IPS-NIHi7 (cell line): ENCODE measurements around the gene DNAJB2.
"Not testable (repeated sequence)": the region's sequence is repeated elsewhere in the genome, so short reads cannot be mapped to it uniquely, and the experiment has no call there.

Experiments used
- DNase-seq: peaks from one replicate; pipeline ENCODE4 v3.0.0; 2012; ENCODE audit warnings: mixed read lengths; ENCODE audit errors: extremely low spot score

Gene DNAJB2

DNA sequence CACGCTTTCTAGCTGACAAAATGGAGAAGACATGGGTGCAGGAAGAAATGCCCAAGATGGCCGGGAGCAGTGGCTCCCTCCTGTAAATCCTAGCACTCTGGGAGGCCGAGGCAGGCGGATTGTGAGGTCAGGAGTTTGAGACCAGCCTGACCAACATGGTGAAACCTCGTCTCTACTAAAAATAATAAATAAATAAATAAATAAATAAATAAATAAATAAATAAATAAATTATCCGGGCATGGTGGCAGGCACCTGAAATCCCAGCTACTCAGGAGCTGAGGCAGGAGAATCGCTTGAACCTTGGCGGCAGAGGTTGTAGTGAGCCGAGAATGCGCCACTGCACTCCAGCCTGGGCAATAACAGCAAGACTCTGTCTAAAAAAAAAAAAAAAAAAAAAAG, 20.2 kb upstream of the DNAJB2 start:
- not testable (repeated sequence) for DNase-seq

- DNase-seq = no peak
Measured at GRCh38 chr2:219261024-219261855, 17.9 kb upstream of the DNAJB2 start.

GRCh38 chr2:219266232-219266631, 12.9 kb upstream of the DNAJB2 start:
- DNase-seq = no peak

- no peak for DNase-seq
Measured at GRCh38 chr2:219266886-219267285, 12.3 kb upstream of the DNAJB2 start.

GRCh38 chr2:219268294-219268693, 10.9 kb upstream of the DNAJB2 start:
- DNase-seq = no peak

DNA sequence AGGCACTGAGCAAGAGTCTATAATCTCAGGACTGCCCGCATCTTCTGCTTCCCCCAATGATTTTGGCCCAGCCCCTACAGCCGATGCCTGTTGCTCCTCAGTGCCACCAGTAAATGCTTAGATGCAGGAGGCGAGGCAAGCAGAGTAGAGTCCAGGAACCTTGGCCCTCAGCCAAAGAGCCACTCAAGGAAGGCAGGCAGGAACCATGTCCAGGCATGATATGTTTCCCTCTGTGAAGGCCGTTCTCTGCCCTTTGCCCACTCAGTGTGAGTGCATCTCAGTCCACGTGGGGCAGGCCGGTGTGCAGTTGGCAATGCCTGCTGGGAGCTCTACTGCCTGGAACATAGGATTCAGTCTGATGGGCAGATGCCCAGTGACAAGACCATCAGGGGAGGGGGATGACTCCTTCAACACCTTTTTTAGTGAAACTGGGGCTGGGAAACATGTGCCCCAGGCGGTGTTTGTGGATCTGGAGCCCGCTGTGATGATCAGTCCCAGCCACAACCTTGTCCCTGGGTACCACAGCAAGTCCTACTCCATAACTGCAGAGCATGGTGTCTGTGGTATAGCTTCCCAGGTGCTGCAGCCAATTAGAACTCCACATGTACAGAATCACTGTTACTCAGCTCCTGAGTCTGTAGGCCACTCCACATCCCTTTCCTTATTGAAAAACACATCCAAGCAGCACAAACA, 9.7 kb upstream of the DNAJB2 start:
- no peak for DNase-seq

- DNase-seq = no peak
Measured at GRCh38 chr2:219270055-219270372, 9.2 kb upstream of the DNAJB2 start.

DNA sequence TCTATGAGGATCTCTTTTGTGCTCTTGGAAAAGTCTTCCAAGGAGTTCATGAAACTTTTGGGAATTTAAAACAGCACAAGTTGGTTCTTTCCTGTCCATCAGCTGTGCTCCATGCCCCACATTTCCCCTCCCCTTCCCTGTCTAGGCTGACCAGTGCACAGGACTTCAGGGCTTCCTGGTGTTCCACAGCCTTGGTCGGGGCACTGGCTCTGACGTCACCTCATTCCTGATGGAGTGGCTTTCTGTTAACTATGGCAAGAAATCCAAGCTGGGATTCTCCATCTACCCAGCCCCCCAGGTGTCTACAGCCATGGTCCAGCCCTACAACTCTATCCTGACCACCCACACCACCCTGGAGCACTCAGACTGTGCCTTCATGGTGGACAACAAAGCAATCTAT, 8.1 kb upstream of the DNAJB2 start:
- DNase-seq = no peak

DNA sequence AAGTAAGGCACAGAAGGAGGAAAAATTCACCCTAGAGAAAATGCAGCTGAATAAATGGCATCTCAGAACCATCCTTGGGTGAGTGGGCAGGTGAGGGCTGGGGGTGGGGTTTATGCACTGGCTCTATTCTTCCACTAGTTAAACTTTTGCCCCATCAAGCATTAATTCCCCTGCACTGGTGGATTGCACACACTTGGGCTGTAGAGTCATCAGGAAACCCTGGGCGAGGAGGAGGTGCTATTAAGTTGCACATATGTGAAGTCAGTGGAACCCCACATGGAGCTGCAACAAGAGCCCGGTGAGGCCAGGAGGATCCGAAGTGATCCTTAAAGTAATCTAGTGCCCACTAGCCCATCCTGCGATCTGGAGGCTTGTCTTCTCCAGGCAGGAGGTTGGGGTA, 6.8 kb upstream of the DNAJB2 start:
- no peak for DNase-seq

DNA sequence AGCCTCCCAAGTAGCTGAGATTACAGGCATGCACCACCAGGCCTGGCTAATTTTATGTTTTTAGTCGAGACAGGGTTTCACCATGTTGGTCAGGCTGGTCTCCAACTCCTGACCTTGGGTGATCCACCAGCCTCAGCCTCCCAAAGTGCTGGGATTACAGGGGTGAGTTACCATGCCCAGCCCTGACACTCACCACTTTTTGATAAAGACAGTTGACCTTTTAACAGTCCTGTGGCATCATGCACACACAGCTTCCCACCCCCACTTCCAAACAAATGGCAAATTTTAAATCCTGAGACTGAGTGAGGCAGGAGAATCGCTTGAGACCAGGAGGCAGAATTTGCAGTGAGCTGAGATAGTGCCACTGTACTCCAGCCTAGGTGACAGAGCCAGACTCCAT, 6.2 kb upstream of the DNAJB2 start:
- no peak for DNase-seq

DNA sequence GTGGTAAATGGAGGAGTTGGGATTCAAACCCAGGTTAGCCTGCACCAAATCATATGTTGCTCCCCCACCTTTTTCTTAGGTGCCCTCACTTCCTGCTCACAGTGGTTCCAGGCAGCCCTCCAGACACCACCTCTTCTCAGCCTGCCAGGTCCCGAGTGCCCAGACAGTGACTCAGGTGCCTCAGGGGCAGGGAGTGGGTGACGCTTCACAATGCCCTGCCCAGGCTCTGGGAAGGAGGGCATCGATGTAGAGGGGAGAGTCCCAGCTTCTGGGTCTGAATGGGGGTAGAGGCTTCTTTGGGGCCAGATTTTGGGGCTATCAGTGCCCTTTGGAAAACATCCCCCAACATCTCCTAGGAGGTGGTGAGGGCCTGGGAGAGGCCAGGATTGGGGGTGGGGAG, 5.2 kb upstream of the DNAJB2 start:
- DNase-seq = no peak

GRCh38 chr2:219274361-219274921, 4.7 kb upstream of the DNAJB2 start:
- DNase-seq = peak; percentile 78

- peak; percentile 84 for DNase-seq
Measured at GRCh38 chr2:219277703-219278654, 1.2 kb upstream of the DNAJB2 start.

DNA sequence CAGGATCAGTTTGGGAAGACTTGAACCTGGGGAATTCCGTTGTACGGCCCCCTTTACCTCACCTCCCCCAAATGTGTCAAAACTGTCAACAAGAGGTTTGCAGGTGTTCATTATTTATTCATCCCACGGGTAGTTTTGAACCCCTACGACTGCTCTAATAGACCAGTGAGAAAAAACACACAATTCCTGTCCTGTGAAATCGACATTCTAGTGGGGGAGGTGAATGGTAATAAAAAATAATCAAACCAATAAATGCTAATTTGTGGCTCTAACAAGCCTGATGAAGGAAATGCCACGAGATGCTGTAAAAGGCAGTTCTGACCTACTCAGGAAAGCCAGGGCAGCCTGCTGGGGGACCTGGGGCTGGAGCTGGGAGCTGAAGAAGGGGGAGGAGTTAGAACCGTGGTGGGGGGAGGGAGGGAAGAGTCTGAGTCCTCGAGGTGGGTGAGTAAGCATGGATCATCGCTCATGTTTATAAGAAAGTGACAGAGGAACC, 463 bp upstream of the DNAJB2 start:
- DNase-seq = no peak

DNA sequence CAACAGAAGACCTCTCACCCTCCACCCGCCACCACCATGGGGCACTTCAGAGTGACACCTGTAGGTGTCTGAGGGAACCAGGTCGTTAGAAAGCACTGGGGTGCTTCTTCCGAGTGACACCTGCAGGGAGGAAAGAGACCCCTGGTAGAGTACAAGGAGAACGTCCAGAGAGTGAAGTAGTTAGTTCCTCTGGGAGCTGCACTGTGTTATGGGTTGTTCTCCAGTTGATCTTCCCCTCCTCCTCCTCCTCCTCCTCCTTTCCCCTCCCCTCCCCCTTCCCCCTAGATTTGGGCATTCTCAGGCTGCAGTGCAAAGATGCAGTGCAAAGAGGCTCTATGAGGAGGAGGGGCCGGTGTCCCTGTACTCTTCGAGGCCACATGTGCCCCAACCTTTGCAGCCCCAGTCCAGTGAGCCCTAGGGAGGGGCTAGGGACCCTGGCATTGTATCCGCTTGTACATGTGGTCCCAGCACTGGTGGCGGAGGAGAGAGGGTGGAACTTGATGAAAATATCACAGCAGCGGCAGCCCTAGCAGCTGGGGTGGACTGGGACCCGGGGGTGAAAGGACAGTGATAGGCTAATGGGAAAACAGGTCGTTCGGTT, 850 bp downstream of the DNAJB2 start:
- DNase-seq = no peak

DNA sequence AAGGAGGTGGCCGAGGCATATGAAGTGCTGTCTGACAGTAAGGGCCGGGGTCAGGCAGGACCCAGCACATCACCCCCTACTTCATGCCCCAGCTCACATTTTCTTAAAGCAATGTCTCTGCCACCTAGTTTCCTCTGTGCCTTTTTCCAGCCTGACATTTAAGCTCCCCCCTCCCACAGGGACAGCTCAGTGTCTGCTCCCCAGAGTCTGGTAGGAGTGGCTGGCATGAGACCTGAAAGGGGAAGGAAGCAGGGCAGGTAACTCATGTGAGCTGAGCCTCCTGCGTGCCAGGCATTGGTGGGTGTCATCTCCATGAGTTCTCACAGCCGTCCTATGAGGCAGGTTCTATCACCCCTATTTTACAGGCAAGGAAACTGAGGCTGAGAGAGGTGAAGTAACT, 1.5 kb downstream of the DNAJB2 start:
- DNase-seq = no peak

DNA sequence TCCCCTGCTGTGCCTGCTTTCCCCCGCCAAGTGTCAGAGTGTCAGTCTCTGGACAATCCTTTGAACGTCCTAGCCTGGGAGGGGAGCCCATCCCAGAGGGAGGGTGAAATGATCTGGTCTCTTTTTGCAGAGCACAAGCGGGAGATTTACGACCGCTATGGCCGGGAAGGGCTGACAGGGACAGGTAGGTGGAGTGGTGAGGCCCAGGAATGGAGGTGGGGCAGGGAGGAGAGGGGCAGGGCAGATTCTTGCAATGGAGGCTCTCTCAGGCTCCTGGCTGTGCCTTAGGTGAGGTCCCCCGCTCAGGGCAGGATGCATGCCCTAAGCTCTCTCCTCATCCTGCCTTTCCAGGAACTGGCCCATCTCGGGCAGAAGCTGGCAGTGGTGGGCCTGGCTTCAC, 2.4 kb downstream of the DNAJB2 start:
- no peak for DNase-seq

- DNase-seq = no peak
Measured at GRCh38 chr2:219282375-219282774, 3.2 kb downstream of the DNAJB2 start.

DNA sequence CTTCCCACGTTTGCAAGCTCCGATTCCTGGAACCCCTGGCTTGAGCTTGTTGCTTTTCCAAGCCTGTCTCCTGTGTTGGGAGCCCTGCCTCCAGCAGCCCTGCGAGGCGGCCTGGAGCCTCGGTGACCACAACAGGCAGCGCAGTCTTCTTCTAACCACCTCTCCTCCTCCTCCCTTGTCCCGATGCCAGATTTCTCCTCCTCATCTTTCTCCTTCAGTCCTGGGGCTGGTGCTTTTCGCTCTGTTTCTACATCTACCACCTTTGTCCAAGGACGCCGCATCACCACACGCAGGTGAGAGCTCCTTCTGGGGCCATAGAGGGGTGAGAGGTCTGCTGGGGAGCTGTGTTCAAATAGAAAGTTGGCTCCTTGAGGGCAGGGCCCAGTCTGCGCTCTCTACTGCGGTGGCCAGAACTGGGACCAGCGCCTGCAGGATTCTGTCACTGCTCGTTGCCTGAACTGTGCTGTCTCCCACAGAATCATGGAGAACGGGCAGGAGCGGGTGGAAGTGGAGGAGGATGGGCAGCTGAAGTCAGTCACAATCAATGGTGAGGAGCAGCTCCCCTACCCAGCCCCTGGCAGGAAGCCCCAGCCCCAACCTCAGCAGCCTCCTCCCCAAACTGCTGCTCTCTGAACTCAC, 3.9 kb downstream of the DNAJB2 start:
- DNase-seq = no peak

GRCh38 chr2:219284501-219285372, 5.6 kb downstream of the DNAJB2 start:
- DNase-seq = no peak
